Measurements from ENCODE around the gene THRB.
"Not testable (repeated sequence)": the region's sequence is repeated elsewhere in the genome, so short reads cannot be mapped to it uniquely, and the experiment has no call there.

The THRB gene

DNA sequence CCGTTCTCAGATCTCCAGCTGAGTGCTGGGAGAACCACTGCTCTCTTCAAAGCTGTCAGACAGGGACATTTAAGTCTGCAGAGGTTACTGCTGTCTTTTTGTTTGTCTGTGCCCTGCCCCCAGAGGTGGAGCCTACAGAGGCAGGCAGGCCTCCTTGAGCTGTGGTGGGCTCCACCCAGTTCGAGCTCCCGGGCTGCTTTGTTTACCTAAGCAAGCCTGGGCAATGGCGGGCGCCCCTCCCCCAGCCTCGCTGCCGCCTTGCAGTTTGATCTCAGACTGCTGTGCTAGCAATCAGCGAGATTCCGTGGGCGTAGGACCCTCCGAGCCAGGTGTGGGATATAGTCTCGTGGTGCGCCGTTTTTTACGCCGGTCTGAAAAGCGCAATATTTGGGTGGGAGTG lies 399.8 kb downstream of the THRB start:
- DNase-seq (ENCODE audit: low read depth), result not testable (repeated sequence)

DNA sequence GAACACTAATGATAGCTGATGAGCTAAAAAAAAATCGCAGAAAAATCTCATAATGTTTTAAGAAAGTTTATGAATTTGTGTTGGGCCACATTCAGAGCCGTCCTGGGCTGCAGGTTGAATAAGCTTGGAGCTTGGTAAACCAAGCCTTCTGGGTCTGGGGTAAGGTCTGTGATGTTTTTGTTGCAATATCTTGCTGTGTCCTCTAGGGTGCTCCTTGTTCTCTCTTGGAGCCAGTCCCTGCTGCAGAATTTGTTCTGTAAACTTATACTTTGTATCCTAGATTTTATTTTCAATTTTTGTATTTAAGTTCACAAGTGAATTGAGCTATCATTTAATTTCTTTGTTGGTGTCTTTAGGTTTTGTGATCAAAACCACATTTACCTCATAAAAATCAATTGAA lies 405.9 kb downstream of the THRB start:
- no peak for DNase-seq (ENCODE audit: low read depth)

DNA sequence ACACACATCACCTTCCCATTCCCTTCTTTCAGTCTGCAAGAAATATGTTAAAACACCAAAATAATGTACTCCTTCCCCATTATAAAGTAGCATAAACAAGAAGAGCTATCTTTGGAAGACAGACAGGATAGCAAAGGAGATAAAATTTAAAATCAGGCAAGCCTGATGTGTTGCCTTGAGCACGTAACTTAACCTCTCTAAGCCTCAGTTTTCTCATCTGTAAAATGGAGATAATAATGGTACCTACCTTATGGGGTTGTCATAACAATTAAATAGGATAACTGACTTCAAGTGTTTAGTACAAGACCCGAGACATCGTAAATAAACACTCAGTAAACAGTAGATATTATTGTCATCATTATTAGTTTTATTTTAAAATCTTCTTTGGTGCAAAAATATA lies 407.2 kb downstream of the THRB start:
- DNase-seq (ENCODE audit: low read depth), result no peak

DNA sequence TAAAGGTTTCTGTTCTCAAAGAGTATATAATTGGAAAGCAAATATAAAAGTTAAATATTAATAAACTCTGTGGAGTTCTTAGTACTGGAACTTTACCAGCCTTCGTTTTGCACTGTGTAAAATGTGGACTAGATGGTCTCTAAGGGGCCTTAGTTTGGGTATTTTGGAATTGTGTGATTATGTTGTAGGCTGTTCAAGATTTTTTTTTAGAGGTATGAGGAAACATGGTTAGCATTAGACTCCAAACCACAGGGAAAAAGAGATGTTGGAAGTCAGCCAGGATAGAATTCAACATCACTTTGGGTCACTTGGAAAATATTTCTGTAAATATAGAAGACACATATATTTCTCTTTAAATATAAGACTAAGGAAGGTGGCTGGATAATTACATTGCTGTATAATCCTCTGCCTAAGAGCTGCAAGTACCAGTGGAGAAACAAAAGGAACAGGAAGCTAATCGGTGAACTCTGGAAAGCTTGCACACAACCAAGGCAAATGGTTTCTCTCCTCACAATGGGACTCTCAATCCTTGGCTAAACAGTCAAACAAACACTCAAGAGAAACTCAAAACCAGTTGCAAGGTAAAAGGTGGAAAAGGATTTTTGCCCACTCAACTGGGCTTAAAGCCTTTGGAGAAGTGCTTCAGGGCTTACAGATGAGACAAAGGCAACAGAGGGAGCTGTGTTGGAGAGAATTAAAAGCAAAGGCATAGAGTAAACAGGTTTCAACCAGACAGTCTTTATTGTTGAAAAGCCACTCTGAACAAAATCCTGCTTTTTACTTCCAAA lies 407.8 kb downstream of the THRB start:
- no peak for DNase-seq (ENCODE audit: low read depth)

DNA sequence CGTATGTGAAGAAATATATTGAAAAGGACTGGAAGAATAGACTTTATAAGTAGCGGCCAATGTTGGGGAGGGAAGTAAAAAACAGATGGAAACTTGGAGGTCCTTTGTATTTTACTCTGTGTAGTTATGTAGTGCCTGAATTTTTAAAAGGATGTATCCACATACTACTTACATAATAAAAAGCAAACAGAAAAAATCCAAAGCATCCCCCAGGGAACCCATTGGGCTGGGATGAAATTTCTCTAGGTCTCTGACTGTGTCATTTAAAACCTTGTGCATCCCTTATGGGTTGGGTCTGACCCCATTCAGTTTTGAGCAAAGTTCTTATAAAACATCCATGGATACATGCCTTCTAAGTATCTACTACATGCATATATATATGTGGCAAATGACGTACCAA lies 408.4 kb downstream of the THRB start:
- DNase-seq (ENCODE audit: low read depth), result no peak

DNA sequence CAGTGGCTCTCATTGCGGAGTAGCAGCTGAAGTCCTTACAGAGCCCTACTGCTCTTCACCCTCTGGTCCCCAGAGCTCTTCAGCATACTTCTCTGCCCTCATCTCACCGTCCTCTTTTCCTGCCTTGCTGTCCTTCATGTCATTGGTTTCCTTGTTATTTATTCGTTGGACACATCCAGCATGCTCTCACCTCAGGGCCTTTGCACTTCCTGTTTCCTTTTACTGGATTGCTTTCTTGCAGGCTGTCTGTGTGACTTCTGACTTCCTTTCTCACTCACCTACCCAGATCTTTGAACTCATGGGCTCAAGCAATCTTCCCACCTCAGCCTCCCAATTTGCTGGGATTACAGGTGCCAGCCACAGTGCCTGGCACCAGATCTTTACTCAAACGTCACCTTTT lies 422.5 kb downstream of the THRB start:
- DNase-seq (ENCODE audit: low read depth), result no peak

DNA sequence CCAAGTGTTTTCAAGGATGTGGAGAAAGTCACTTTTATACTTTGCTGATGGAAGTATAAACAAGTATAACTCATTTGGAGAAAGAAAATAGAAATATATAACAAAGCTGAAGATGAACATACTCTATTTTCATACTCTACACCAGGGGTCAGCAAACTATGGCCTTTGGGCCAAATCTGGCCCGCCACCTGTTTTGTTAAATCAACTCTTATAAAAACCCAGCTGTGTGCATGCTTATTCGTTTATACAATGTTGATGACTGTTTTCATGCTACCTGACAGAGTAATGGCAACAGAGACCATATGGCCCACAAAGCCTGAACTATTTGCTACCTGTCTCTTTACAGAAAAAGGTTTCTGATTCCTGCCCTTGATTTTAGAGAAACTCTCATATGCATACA lies 425.6 kb downstream of the THRB start:
- DNase-seq (ENCODE audit: low read depth), result no peak

DNA sequence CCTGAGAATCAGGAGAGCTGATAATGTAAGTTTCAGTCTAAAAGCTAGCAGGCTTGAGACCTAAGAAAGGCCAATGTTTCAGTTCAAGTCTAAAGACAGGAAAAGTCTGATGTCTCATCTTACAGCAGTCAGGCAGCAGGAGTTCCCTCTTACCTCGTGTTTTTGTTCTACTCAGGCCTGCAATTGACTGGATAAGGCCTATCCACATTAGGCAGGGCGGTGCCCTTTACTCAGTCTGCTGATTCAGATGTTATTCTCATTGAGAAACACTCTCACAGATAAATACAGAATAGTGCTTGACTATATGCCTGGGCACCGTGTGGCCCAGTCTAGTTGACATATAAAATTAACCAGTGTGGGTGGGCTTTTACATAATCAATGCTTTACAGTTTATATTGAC lies 427.2 kb downstream of the THRB start:
- DNase-seq (ENCODE audit: low read depth), result no peak

Measured in GM04503 (cell line).